ENCODE data around the gene HDGF.

- no peak for TF ChIP-seq POLR2A (IDR thresholded peaks at IDR 0.05)
- TF ChIP-seq CTCF (IDR thresholded peaks at IDR 0.05 in 8 of 11, conservative IDR thresholded peaks at IDR 0.05 in 3 of 11): no peak
- no peak for TF ChIP-seq POLR2AphosphoS5 (IDR thresholded peaks at IDR 0.05)
Observed at GRCh38 chr1:156789621-156790318, 38.3 kb upstream of the HDGF start.

Measured in spleen (tissue), 7 donors.